GM21526 (cell line): Measurements from ENCODE around the gene CREBRF.
"Not testable (repeated sequence)": the region's sequence is repeated elsewhere in the genome, so short reads cannot be mapped to it uniquely, and the experiment has no call there.

Source experiments
- ATAC-seq: cut with Tn5 transposase; IDR thresholded peaks from one replicate; pipeline ENCODE4 v1.9.1; 2021; ENCODE audit warnings: moderate library complexity; ENCODE audit not compliant: unreplicated experiment, low FRiP score

CREBRF gene

DNA sequence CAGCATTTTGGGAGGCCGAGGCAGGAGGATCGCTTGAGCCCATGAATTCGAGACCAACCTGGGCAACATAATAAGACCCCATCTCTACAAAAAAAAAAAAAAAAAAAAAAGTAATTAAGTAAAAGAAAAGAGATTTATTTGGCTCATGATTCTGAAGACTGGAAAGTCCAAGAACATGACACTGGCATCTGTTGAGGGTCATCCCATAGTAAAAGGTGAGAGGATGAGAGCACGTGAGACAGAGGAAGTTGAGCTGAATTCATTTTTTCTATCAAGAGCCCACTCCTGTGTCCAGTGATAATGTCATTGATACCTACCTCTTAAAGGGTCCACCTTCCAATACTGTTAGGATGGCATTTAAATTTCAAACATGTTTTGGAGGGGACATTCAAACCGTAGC is 19.8 kb downstream of the CREBRF start:
- no peak for ATAC-seq

DNA sequence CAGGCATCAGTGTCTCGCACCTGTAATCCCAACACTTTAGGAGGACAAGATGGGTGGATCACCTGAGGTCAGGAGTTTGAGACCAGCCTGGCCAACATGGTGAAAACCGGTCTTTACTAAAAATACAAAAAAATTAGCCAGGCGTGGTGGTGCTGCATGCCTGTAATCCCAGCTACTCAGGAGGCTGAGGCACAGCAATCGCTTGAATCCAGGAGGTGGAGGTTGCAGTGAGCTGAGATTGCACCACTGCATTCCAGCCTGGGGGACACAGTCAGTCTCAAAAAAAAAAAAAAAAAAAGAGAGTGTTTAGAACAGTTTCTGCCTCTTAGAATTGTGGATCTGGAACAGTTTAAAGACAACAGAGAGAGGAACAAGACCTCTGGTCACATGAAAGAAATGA is 20.3 kb downstream of the CREBRF start:
- not testable (repeated sequence) for ATAC-seq

DNA sequence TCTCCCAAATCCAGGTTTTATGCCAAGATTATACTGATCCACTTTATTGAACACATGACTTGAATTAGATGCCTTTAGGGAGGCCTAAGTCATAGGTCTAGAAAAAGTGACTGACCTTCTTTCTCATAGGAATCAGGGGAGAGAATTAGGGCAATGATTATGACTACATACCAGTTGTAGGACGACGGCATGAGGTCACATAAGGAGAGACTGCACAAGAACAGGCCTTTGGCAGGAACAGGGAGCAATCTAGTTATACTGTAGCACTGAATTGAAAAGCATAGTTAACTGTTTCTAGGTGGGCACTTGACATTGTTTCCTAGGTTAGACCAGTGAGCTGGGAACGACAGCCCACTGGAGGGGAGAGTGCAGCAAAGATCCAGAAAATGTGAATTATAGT is 22.7 kb downstream of the CREBRF start:
- ATAC-seq, result no peak

DNA sequence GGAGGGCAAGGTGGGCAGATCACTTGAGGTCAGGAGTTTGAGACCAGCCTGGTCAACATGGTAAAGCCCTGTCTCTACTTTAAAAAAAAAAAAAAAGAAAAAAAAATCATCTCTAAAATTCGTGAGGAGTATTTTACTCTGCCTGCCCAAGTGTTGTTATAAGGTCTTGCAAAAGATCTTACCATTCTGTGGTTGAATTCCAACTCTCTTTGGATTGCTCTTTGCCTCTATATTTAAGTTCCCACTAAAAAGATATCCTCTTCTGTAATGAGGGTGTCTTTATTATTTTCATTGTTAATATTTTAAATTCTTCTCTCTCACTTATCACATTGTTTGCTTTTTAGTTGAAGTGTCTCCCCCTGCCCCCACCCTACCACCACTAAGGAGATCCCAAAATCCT is 33.4 kb downstream of the CREBRF start:
- no peak for ATAC-seq

DNA sequence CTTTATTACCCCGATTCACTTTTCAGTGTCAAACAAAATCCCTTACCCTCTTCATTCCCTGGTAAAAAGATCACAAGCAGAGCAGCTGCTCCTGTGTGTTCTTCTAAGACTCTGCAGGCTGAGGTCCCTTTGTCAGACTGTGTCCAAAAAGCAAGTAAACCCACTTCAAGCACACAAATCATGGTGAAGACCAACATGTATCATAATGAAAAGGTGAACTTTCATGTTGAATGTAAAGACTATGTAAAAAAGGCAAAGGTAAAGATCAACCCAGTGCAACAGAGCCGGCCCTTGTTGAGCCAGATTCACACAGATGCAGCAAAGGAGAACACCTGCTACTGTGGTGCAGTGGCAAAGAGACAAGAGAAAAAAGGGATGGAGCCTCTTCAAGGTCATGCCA is 34.5 kb downstream of the CREBRF start:
- no peak for ATAC-seq

DNA sequence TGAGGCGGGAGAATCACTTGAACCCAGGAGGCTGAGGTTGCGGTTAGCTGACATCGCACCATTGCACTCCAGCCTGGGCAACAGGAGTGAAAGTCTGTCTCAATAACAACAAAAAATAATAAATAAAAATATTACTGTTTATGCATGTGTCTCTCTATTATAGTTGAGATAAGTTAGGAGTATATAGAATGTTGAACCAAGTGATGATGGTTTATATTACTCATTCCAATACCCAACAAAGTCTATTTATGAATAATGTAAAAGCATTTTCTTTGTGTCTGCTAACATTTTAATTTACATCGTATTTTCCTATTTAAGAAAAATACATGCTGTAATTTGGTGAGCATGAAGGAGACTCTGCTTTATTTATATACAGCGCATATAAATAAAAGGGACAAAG is 35.8 kb downstream of the CREBRF start:
- no peak for ATAC-seq

DNA sequence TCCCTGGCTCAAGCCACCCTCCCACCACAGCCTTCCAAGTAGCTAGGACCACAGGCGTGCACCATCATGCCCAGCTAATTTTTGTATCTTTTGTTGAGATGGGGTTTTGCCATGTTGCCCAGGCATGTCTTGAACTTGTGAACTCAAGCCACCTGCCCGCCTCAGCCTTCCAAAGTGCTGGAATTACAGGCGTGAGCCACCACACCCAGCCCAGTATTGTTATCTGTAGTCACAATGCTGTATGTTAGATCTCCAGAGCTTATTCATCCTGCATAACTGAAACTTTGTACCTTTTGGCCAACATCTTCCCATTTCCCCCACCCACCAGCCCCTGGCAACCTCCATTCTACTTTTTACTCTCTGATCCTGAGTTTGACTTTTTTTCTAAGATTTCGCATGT is 37.5 kb downstream of the CREBRF start:
- no peak for ATAC-seq

DNA sequence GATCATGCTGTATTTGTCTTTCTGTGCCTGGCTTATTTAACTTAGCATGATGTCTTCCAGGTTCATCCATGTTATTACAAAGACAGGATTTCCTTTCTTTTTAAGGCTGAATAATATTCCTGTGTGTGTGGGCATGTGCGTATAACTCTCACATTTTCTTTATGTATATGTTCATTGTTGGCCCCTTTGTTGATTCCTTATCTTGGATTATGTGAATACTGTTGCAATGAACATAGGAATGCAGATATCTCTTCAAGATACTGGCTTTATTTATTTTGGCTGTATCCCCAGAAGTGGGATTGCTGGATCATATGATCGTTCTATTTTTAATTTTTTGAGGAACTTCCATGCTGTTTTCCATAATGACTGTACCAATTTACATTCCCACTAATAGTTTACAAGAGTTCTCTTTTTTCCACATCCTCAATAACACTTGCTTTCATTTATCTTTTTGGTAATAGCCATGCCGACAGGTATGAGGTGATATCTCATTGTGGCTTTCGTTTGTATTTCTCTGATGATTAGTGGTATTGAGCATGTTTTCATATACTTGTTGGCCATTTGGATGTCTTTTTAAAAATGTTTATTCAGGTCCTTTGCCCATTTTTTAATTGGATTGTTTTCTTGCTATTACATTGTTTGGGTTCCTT is 38.0 kb downstream of the CREBRF start:
- ATAC-seq, result no peak

DNA sequence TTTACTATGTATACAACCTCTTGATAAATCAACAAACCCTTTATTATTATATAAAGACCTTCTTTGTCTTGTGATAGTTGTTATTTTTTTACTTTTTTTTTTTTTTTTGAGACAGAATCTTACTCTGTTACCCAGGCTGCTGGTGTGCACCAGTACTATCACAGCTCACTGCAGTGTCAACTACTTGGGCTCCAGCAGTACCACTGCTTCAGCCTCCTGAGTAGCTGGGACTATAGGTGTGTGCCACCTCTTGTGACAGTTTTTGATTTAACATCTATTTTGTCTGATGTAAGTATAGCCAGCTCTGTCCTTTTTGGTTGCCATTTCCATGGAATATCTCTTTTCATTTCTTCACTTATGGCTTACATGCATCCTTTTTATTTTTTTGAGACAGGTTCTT is 42.6 kb downstream of the CREBRF start:
- ATAC-seq, result no peak

DNA sequence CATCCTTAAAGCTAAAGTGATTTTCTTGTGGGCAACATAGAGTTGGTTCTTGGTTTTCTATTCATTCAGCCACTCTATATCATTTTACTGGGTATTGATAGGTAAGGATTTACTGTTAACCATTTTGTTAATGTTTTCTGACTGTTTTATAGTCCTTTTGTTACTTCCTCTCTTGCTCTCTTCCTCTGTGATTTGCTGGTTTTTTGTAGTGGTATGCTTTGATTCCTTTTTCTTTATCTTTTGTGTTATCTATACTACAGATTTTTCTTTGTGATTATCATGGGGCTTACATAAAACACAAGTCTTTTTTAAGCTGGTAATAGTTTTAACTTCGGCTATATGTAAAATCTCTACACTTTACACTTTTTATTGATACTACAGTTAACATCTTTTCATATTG is 43.3 kb downstream of the CREBRF start:
- no peak for ATAC-seq

DNA sequence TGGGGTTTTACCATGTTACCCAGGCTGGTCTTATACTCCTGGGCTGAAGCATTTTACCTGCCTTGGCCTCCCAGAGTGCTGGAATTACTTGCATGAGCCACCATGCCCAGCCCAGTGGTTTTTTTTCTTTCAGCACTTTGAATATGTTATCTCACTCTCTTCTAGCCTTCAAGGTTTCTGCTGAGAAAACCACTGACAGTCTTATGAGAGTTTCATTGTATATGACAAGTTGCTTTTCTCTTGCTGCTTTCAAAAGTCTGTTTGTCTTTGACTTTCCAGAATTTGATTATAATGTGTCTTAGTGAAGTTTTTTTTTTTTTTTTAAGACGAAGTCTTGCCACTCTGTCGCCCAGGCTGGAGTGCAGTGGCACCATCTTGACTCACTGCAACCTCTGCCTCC is 45.1 kb downstream of the CREBRF start:
- no peak for ATAC-seq

DNA sequence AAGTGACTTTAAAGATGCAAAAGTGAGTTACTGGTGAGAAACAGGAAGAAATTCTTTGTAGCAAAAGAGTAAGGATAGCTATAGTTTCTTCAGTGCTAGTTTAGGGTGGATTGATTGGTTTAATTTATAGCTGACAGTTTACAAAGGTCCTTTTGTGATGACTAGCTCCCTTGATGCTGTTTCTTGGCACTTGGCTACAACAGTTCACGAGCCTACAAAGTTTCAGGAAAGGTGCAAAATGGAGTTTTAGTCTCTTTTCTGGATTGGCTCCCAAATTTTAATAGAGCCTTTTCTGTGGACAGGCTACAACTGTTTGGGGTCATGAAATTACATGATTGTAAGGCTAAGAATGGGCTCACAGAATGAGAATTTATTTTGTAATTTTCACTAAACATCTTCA is 47.3 kb downstream of the CREBRF start:
- ATAC-seq, result no peak

DNA sequence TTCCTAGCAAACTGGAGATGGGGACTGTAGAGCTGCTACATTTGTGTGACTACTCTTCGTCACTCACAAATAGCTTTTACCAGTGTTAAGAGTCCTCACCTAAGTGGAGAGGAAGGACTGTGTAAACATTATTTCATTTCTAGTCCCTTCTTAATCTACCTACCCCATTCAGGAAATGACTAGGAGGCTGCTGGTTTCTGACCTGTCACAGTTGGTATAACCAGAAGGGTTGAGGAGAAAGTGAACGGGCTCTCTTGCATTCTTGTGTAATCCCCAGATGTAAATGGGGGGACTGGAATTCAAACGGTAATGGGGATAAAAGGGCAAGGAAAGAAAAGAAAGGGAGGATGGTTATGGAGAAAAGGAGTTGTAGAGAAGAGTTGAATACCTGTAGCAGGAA is 52.8 kb downstream of the CREBRF start:
- ATAC-seq, result no peak

DNA sequence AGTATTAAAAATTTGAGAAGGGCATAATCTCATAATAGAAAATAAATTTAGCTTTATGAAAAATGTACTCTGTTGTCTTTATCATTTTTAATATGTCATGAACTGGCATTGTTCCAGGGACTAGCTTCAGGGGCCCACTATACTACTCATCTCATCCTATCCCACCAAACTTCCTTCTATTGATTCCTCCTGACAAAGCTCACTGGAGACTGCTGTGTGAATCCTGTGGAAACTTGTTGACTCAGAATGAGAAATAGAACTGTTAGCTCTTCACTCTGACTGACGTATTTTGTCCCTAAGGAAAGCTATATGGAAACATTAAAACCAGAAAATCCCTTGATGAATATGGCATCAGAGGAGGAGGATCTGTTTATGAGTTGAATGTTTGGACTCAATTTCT is 58.4 kb downstream of the CREBRF start:
- ATAC-seq, result no peak

DNA sequence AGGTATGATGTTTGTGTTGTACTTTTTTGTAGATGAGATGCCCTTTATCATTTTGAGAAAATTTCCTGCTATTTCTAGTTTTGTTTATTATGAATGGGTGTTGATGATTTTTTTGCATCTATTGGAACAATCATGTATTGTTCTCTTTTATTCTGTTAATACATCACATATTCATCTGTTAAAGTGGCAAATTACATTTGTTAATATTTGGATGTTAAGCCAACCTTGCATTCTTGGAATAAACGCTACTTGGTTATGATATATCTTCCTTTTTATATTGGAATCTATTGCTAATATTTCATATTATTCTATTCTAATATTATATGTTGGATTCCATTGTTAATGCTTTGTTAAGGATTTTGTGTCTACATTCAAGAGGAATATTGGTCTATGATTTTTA is 63.6 kb downstream of the CREBRF start:
- no peak for ATAC-seq

DNA sequence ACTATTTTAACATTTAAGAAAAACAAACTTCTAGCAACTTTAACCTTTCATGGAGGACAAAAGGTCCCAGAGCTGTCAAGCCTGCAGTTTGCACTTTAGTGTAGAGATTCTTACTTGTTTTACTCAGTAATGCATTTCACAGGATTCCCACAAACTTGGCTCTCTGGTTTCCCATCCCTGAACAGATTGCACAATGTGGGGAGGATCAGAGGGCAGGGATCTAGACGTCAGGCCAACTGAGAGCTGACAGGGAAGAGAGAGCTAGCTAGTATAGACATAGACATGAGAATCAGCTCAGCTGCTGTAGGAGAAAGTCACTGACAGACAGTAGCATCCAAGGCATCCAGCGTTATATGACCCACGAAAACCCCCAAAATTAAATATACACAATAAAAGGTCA is 67.3 kb downstream of the CREBRF start:
- no peak for ATAC-seq

DNA sequence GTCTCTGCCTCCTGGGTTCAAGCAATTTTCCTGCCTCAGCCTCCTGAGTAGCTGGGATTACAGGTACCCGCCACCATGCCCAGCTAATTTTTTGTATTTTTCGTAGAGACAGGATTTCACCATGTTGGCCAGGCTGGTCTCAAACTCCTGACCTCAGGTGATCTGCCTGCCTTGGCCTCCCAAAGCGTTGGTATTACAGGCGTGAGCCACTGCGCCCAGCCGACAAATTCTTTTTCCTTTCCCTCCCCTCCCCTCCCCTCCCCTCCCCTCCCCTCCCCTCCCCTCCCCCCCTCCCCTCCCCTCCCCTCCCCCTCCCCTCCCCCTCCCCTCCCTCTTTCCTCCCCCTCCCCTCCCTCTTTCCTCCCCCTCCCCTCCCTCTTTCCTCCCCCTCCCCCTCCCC is 76.0 kb downstream of the CREBRF start:
- ATAC-seq, result not testable (repeated sequence)

DNA sequence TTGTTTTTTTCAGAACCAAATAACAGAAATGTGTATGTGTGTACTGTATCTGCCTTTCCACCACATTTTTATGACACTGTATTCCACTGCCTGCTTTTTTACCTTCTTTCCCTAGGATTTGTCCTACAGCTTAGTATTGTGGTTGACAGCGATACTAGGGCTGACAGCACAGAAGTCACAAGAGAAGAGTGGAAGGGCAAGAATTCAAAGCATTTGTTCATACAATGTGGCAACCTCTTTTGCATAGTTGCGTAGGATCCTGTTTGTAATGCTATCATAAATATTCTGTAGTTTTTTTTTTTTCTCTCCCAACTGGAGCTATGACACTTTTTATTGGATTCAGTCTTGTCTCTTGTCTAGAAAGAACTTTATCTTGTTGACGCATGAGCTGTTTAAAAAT is 82.6 kb downstream of the CREBRF start:
- no peak for ATAC-seq

DNA sequence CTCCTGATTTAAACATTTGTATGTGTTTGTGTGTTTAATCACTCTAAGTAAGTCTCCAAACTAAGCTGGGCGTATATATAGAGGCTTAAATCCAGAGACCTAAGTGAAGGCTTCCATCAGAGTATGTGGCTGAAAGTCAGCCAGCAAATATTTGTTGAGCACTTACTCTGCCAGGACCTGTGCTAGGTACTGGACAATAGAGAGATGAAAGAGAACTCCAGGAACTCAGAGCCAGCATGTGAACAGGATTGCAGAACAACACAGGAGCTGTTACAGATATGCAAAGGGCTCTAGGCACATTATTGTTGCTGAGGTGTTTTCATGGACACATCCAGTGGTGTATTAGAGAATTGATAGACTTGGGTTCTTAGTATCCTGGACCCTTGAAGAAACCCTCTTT is 83.5 kb downstream of the CREBRF start:
- ATAC-seq, result no peak

DNA sequence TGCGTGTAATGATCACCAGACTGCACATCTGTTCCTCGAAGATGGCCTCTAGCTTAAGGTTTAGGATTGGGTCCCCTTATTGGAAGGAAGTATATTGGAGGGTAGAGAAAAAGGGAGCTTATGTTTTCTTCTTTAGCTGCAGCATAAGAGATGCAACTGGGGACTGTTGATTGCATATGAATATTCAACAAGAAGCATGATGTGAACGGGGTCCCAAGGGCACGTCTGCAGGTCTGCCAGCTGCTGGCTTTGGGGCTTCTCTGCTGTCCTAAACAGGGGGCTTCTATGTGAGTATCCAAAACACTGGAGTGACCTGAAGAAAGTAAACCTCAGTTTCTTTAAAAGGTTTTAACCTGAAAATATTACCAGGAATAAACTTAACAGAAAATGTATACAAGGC is 84.6 kb downstream of the CREBRF start:
- no peak for ATAC-seq

DNA sequence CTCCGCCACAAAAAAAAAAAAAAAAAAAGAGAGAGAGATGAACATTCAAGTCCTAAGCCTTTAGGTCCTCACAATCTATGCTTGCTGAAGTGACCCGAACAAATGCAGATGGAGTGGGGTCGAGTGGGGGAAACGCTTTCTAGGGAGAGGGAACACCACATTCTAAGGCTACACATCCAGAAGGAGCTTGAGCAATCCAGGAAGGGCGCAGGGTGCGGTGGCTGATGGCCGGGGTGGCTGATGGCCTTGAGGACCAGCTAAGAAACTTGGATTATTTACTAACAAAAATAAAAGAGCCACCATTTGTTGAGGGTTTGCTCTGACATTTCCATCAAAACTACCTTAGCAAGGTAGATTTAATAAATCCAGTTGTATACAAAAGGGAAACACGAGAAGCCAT is 87.4 kb downstream of the CREBRF start:
- no peak for ATAC-seq

DNA sequence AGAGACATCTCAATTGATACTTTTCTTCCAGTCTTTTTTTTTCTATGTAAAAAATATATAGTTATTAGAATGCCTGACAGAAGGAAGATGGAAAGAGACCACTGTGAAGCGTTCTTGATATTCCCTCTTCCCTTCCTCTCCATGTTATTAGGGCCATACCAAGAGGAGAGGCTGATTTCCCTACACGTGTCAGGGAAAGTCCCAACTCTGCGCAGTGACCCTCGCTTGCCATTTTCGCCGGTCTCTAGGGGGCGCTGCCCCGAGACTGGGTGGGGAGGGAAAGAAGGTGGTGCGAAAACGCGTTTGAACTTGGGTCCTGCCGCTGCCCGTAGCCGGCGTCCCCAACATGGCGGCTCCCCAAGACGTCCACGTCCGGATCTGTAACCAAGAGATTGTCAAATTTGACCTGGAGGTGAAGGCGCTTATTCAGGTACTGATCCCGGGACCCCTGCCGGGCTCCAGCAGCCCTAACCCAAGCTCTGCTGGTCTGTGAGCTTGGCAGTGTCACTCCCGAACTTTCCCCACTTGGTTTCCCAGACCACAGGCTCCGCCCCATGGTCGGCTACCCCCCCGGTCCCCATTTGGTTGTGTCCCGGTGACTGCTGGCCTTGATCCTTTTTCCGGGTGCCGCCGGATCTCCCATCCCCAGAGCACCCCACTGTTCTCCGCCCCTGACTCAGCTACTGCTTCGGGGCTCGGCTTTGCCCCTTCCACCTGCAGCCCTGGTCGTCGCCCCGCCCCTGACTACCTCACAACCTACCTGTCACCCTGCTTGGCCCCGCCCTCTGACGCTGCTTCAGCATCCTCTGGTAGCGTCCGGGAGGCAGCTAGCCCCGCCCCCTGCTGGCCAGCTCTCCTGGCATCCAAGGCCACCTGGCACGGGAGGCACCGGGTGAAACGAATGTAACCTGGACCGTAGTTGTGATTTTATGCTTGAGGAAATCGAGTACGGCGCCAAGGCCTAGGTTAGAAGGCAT is 88.3 kb downstream of the CREBRF start, which contains the start of gene BNIP1:
BNIP1 (plus strand) TSS at position 332 of the 977 bp plus-strand sequence; CDS start at position 347, 15 bp downstream.
- peak; percentile 91 for ATAC-seq
